Naive thymus-derived CD4-positive, alpha-beta T cell (primary cell): ENCODE results near the gene RCAN3. TPM values are rescaled to one million over a fixed set of nuclear protein-coding genes. Genes with fewer than 3 reads are reported as not detected.

Experiments used
- ATAC-seq: fragments of 150-1000 bp; cut with Tn5 transposase; 2 replicates; pipeline ENCODE4 v1.10.0; 2021; ENCODE audit warnings: mild to moderate bottlenecking, moderate library complexity
- CTCF ChIA-PET: fragments of 350-600 bp; sonication (Branson Sonifier 250); formaldehyde crosslinking; loops from one replicate; lab custom pipeline; 2021; ENCODE audit warnings: antibody characterized with exemption; lab: Charles Lee
- POLR2A ChIA-PET: fragments of 350-600 bp; sonication (Branson Sonifier 250); formaldehyde crosslinking; loops from one replicate; lab custom pipeline; 2021; ENCODE audit warnings: antibody characterized with exemption, inconsistent platforms; lab: Charles Lee
- DNase-seq, 9 donors: peaks; one replicate each; pipeline versions ENCODE4 v3.0.0 to v3.0.0-alpha.2; 2020 to 2022; ENCODE audit warnings: mixed read lengths in 1 of 9
- H3K27ac ChIP-seq: one replicate; pipeline ENCODE4 v1.7.0; 2013; ENCODE audit warnings: mild to moderate bottlenecking, low read depth, low read length, moderate library complexity
- H3K27me3 ChIP-seq, 2 donors: one replicate each; pipeline ENCODE4 v1.7.0; 2013; ENCODE audit warnings: low read length in 2 of 2, mild to moderate bottlenecking in 2 of 2, moderate library complexity in 2 of 2; ENCODE audit not compliant: control insufficient read depth in 2 of 2, insufficient read depth in 2 of 2
- H3K36me3 ChIP-seq, 3 experiments: 1 replicate in 2 of 3; 2 replicates in 1 of 3; pipeline ENCODE4 v1.7.0; 2013; ENCODE audit warnings: low read length in 3 of 3, mild to moderate bottlenecking in 3 of 3, moderate library complexity in 1 of 3; ENCODE audit not compliant: insufficient read depth in 3 of 3, control insufficient read depth in 2 of 3
- H3K4me1 ChIP-seq, 2 donors: one replicate each; pipeline ENCODE4 v1.7.0; 2013; ENCODE audit warnings: low read length in 2 of 2, mild to moderate bottlenecking in 2 of 2, moderate library complexity in 1 of 2; ENCODE audit not compliant: control insufficient read depth in 2 of 2, insufficient read depth in 2 of 2
- H3K4me3 ChIP-seq: 2 replicates; pipeline ENCODE4 v1.7.0; 2013; ENCODE audit warnings: mild to moderate bottlenecking, low read length
- H3K9me3 ChIP-seq, 3 experiments: 1 replicate in 2 of 3; 2 replicates in 1 of 3; pipeline ENCODE4 v1.7.0; 2013; ENCODE audit warnings: low read length in 3 of 3; ENCODE audit not compliant: control insufficient read depth in 2 of 3
- H3K27ac Mint-ChIP-seq, 9 donors: one replicate each; pipeline ENCODE4 v1.8.0; 2020 to 2022; ENCODE audit warnings: mixed read lengths in 9 of 9, mild to moderate bottlenecking in 8 of 9, moderate library complexity in 5 of 9, inconsistent platforms in 2 of 9
- H3K27me3 Mint-ChIP-seq, 5 donors: one replicate each; pipeline ENCODE4 v1.8.0; 2021 to 2022; ENCODE audit warnings: mixed read lengths in 5 of 5, mild to moderate bottlenecking in 1 of 5
- H3K36me3 Mint-ChIP-seq, 5 donors: one replicate each; pipeline ENCODE4 v1.8.0; 2020 to 2022; ENCODE audit warnings: mixed read lengths in 5 of 5, mild to moderate bottlenecking in 3 of 5, inconsistent platforms in 1 of 5
- H3K4me1 Mint-ChIP-seq, 7 donors: one replicate each; pipeline ENCODE4 v1.8.0; 2020 to 2022; ENCODE audit warnings: mixed read lengths in 7 of 7, mild to moderate bottlenecking in 3 of 7, inconsistent platforms in 1 of 7
- H3K4me3 Mint-ChIP-seq, 10 donors: one replicate each; pipeline ENCODE4 v1.8.0; 2020 to 2022; ENCODE audit warnings: mild to moderate bottlenecking in 10 of 10, mixed read lengths in 10 of 10, moderate library complexity in 6 of 10, inconsistent platforms in 2 of 10
- H3K9me3 Mint-ChIP-seq, 11 donors: one replicate each; pipeline ENCODE4 v1.8.0; 2020 to 2022; ENCODE audit warnings: mixed read lengths in 11 of 11, mild to moderate bottlenecking in 4 of 11, inconsistent platforms in 1 of 11, moderate library complexity in 1 of 11
- intact Hi-C, 2 donors: fragments of 100-400 bp; cut with micrococcal nuclease; formaldehyde crosslinking; loops; one replicate each; pipeline ENCODE4 v1.15.1; 2023
- polyA plus RNA-seq, 2 donors: library from polyadenylated mRNA; unstranded; fragments of 300-500 nt; fragmentation: Illumina TruSeq; gene quantifications; one replicate each; pipeline ENCODE4 v1.2.3, GENCODE V29; 2021
- total RNA-seq, 6 experiments: library from RNA in 5 of 6; stranded (reverse) in 5 of 6; gene quantifications; 1 replicate in 5 of 6; 2 replicates in 1 of 6; pipeline ENCODE4 v1.2.3 and lab custom pipeline; 2021 to 2026

The RCAN3 gene
- total and polyA plus RNA-seq, 7 experiments from 2014 or later = 68.5 to 247 (median 179) TPM

DNA sequence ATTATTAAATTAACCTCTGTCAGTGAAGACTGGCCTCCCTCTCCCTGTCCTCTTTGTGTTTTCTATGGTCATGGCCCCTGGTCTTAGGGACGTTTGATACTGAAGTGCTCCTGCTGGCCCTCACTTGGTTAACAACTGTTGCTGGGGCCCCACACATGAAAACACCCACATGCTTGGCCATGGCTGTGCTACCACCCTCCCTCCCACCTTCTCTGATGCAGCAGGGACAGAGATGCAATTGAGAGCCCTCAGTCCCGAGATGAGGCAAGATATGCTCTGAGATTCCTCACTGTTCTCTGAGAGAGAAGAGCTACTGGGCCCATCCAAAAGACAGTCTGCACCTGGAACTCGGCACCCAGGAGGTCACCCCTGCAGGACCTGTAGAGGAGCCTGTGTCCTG is 86.6 kb downstream of the RCAN3 start:
- Mint-ChIP-seq H3K36me3 (no peaks in the 10 kb centered on the region), H3K27ac (no peak overlapping the region), H3K4me3 (no peak overlapping the region), H3K27me3 (peaks cover 0 to 12% (median 0%) of the 10 kb centered on the region in 5 donors), H3K9me3 (peaks cover 0 to 1% (median 0%) of the 10 kb centered on the region in 11 donors), H3K4me1 (peaks cover 0 to 9% (median 7%) of the 10 kb centered on the region in 7 donors)
- intact Hi-C loops = loop anchor here (5.0 kb wide), 2 partner anchors 53 to 107 kb away; partner anchors contain the start of gene SRRM1 (in 1 of the 2)
- ChIA-PET CTCF (interaction anchor here (1.1 to 2.0 kb wide), 3 partner anchors 174 to 390 kb away, joined by 3 to 9 read pairs (median 3); partner anchors contain the start of gene NIPAL3), POLR2A (no interaction called here)
- no peak overlapping the region for H3K27ac ChIP-seq
- H3K36me3 ChIP-seq = no peaks in the 10 kb centered on the region
- H3K4me3 ChIP-seq = no peak overlapping the region
- H3K4me1 ChIP-seq = peaks cover 0 to 7% of the 10 kb centered on the region in 2 donors
- no peaks in the 10 kb centered on the region for H3K9me3 ChIP-seq
- no peak for ATAC-seq
- no peak for DNase-seq
- H3K27me3 ChIP-seq = no peaks in the 10 kb centered on the region

Other genes with a start within 250 kb of the RCAN3 start
- not detected for gene GRHL3, start 183.5 kb upstream of the RCAN3 start, total RNA-seq
- not detected for gene GRHL3, start 183.5 kb upstream of the RCAN3 start, polyA plus RNA-seq
- 1 to 10 TPM; 3.1 to 6.4 (median 5.3) TPM for gene STPG1, start 89.1 kb upstream of the RCAN3 start, total RNA-seq
- 10 to 100 TPM in 1 of 2 donors, 1 to 10 TPM in 1; 5.3 to 10.1 TPM for gene STPG1, start 89.1 kb upstream of the RCAN3 start, polyA plus RNA-seq
- gene NIPAL3, start 87.0 kb upstream of the RCAN3 start, total RNA-seq = 10 to 100 TPM; 35.5 to 65.0 (median 54.5) TPM
- 100 to 1,000 TPM in 1 of 2 donors, 10 to 100 TPM in 1; 84.1 to 127 TPM for gene NIPAL3, start 87.0 kb upstream of the RCAN3 start, polyA plus RNA-seq
- under 1 TPM in 1 of 5 experiments, not detected in 4; 0.13 TPM for gene NCMAP, start 53.3 kb downstream of the RCAN3 start, total RNA-seq
- under 1 TPM; 0.10 to 0.12 TPM for gene NCMAP, start 53.3 kb downstream of the RCAN3 start, polyA plus RNA-seq
- gene SRRM1, start 140.5 kb downstream of the RCAN3 start, total RNA-seq = 100 to 1,000 TPM; 188 to 342 (median 246) TPM
- 100 to 1,000 TPM; 173 to 261 TPM for gene SRRM1, start 140.5 kb downstream of the RCAN3 start, polyA plus RNA-seq
- gene CLIC4, start 242.6 kb downstream of the RCAN3 start, total RNA-seq = 10 to 100 TPM in 1 of 5 experiments, 1 to 10 TPM in 4; 1.4 to 16.8 (median 5.1) TPM
- under 1 TPM; 0.54 to 0.58 TPM for gene CLIC4, start 242.6 kb downstream of the RCAN3 start, polyA plus RNA-seq